Keratinocyte (primary cell): Measurements from ENCODE around the gene IFT122. TPM values are rescaled to one million over a fixed set of nuclear protein-coding genes. Genes with fewer than 3 reads are reported as not detected.

Experiments
- DNase-seq: peaks from one replicate; pipeline ENCODE4 v3.0.0-alpha.2; 2011; ENCODE audit warnings: low read depth, missing footprints, low spot score
- FAIRE-seq: peaks from 2 replicates; lab custom pipeline; 2011; peaks lifted over from hg19 to GRCh38; lab: Jason Lieb, UNC
- H2AFZ ChIP-seq: 2 replicates; pipeline ENCODE4 v1.6.0; 2012; ENCODE audit warnings: low read length, control low read depth, inconsistent platforms; ENCODE audit not compliant: control insufficient read depth
- H3K27ac ChIP-seq: 2 replicates; pipeline ENCODE4 v1.5.1; 2011; ENCODE audit warnings: low read length; ENCODE audit not compliant: control insufficient read depth, insufficient read depth
- H3K27me3 ChIP-seq: 3 replicates; pipeline ENCODE4 v1.6.0; 2011; ENCODE audit warnings: low read length; ENCODE audit not compliant: control insufficient read depth, insufficient read depth; ENCODE audit errors: extremely low read depth
- H3K36me3 ChIP-seq, 2 experiments: 2 replicates in 1 of 2; 3 replicates in 1 of 2; pipeline ENCODE4 v1.5.1; 2011; ENCODE audit warnings: low read length in 2 of 2, mild to moderate bottlenecking in 1 of 2; ENCODE audit not compliant: control insufficient read depth in 2 of 2, insufficient read depth in 2 of 2; ENCODE audit errors: extremely low read depth in 1 of 2
- H3K4me1 ChIP-seq: 3 replicates; pipeline ENCODE4 v1.5.1; 2011; ENCODE audit warnings: low read length; ENCODE audit not compliant: control insufficient read depth, insufficient read depth; ENCODE audit errors: extremely low read depth
- H3K4me2 ChIP-seq: 3 replicates; pipeline ENCODE4 v1.6.0; 2011; ENCODE audit warnings: low read depth, low read length; ENCODE audit not compliant: control insufficient read depth, insufficient read depth; ENCODE audit errors: extremely low read depth
- H3K4me3 ChIP-seq, 3 experiments: fragments of 200-600 bp in 1 of 3; sonication (generic) in 1 of 3; 2 replicates in 2 of 3; 3 replicates in 1 of 3; pipeline ENCODE4 v1.5.1; 2011 to 2016; ENCODE audit warnings: low read length in 3 of 3, mild to moderate bottlenecking in 3 of 3, control low read depth in 2 of 3, inconsistent platforms in 1 of 3, low read depth in 1 of 3, mixed read lengths in 1 of 3, mixed run types in 1 of 3, moderate library complexity in 1 of 3; ENCODE audit not compliant: control insufficient read depth in 2 of 3, insufficient read depth in 2 of 3; ENCODE audit errors: extremely low read depth in 1 of 3
- H3K79me2 ChIP-seq: 2 replicates; pipeline ENCODE4 v1.6.0; 2012; ENCODE audit warnings: low read length; ENCODE audit not compliant: control insufficient read depth, insufficient read depth
- H3K9ac ChIP-seq: 3 replicates; pipeline ENCODE4 v1.6.0; 2011; ENCODE audit warnings: low read length; ENCODE audit not compliant: control insufficient read depth, insufficient read depth; ENCODE audit errors: extremely low read depth
- H3K9me1 ChIP-seq: 3 replicates; pipeline ENCODE4 v1.6.0; 2011; ENCODE audit warnings: low read length; ENCODE audit not compliant: control insufficient read depth, insufficient read depth; ENCODE audit errors: extremely low read depth
- H3K9me3 ChIP-seq: 2 replicates; pipeline ENCODE4 v1.5.1; 2012; ENCODE audit warnings: low read depth, low read length; ENCODE audit not compliant: control insufficient read depth
- H4K20me1 ChIP-seq: 3 replicates; pipeline ENCODE4 v1.6.0; 2011; ENCODE audit warnings: low read length; ENCODE audit not compliant: control insufficient read depth, insufficient read depth; ENCODE audit errors: extremely low read depth
- EZH2 ChIP-seq: IDR thresholded peaks from one replicate; pipeline ENCODE4 v1.6.1; 2012; ENCODE audit warnings: inconsistent platforms, mild to moderate bottlenecking, low read length, moderate library complexity
- dilution Hi-C: fragments of 300-500 bp; cut with MboI; formaldehyde crosslinking; loops from one replicate; pipeline ENCODE4 v1.7.0; 2020; ENCODE audit warnings: low sequenced_read_pairs; ENCODE audit not compliant: extremely low pct_ligation_motif_present
- polyA plus RNA-seq, 5 experiments: library from polyadenylated mRNA; depleted of rRNA in 3 of 5; stranded (reverse) in 3 of 5; stranded (forward) in 1 of 5; unstranded in 1 of 5; fragments of >200 nt; gene quantifications; 1 replicate in 1 of 5; 2 replicates in 3 of 5; 3 replicates in 1 of 5; pipeline versions ENCODE4 v1.2.1 to v1.2.3, GENCODE V29; 2011 to 2012; ENCODE audit warnings: missing spikeins in 2 of 5, low read depth in 1 of 5, low replicate concordance in 1 of 5
- TF ChIP-seq, protein P1 (sequence below), 3 experiments: IDR thresholded peaks in 1 of 3; conservative IDR thresholded peaks in 1 of 3; optimal IDR thresholded peaks in 1 of 3; 2 replicates in 2 of 3; 3 replicates in 1 of 3; pipeline versions ENCODE3 to v1.5.1; 2011; ENCODE audit warnings: low read length in 3 of 3, mild to moderate bottlenecking in 3 of 3, moderate library complexity in 2 of 3, control low read depth in 1 of 3, inconsistent platforms in 1 of 3; ENCODE audit not compliant: insufficient read depth in 2 of 3; ENCODE audit errors: extremely low read depth in 1 of 3

IFT122 gene
- polyA plus RNA-seq, 1 donor (not counting 4 experiments of a cell fraction or from before 2014, with no cell fraction given): 7.1 TPM

DNA sequence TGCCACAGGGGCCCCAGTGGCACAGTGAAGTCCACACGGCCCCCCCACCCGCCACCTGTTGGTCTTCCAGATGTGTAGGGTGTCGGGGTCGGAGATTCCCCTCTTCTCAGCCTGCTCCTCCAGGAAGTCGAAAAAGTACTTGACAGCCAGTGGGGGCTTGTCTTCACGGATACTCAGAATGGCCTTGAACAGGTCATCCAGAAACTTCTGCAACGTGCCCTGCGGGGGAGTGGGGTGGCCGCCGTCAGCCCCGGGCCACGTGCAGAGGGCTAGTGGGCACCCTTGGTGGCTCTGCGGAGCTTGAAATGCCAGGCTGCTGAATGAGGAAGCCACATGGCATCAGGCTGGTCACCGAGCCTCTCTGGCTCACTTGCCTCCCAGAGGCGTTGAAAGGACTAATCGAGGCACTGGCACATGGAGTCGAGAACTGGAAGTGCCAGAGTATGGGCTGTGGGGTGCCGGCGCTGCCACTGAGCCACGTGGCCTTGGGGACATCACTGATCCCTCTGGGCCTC, 119.6 kb downstream of the IFT122 start:
- dilution Hi-C loops: no loop called here
- Histone ChIP-seq H2AFZ (no peak overlapping the region), H3K9me3 (no peaks in the 10 kb centered on the region), H3K4me2 (no peak overlapping the region), H3K4me3 (no peak overlapping the region), H3K27ac (no peak overlapping the region), H3K36me3 (no peaks in the 10 kb centered on the region), H3K79me2 (no peaks in the 10 kb centered on the region), H3K4me1 (no peaks in the 10 kb centered on the region), H3K9me1 (no peaks in the 10 kb centered on the region), H4K20me1 (no peaks in the 10 kb centered on the region), H3K27me3 (peaks cover 3% of the 10 kb centered on the region), H3K9ac (no peak overlapping the region)
- TF ChIP-seq EZH2: no peak
- TF ChIP-seq, protein P1, sequence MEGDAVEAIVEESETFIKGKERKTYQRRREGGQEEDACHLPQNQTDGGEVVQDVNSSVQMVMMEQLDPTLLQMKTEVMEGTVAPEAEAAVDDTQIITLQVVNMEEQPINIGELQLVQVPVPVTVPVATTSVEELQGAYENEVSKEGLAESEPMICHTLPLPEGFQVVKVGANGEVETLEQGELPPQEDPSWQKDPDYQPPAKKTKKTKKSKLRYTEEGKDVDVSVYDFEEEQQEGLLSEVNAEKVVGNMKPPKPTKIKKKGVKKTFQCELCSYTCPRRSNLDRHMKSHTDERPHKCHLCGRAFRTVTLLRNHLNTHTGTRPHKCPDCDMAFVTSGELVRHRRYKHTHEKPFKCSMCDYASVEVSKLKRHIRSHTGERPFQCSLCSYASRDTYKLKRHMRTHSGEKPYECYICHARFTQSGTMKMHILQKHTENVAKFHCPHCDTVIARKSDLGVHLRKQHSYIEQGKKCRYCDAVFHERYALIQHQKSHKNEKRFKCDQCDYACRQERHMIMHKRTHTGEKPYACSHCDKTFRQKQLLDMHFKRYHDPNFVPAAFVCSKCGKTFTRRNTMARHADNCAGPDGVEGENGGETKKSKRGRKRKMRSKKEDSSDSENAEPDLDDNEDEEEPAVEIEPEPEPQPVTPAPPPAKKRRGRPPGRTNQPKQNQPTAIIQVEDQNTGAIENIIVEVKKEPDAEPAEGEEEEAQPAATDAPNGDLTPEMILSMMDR (optimal IDR thresholded peaks at IDR 0.05 in 1 of 3, IDR thresholded peaks at IDR 0.05 in 1 of 3, conservative IDR thresholded peaks at IDR 0.05 in 1 of 3; ENCODE audit: extremely low read depth in 1 of 3, insufficient read depth in 2 of 3, low read length in 3 of 3): no peak
- FAIRE-seq (no peak), DNase-seq (no peak)

DNA sequence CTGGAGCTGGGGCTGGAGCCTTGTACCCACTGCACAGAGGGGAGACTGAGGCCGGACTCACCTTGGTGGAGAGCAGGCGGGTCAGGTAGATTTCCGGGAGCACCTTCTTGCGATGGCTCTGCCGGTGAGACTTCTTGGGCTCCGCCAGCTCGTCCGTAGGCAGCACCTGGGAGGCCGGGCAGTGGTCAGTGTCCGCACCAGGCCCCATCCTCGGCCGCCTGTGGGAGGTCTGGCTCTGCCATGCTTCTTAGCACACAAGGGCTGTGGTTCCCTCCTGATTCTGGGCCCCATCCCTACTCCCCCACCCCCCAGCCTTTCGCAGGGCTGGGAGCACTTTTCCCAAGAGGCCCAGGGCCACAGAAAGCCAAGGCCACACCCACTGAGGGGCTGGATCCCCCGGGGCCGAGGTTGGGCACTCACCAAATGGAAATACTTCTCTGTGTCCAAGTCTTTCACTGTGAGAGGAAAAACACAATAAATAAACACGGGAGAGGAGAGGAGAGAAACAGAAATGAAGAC, 120.3 kb downstream of the IFT122 start:
- H3K4me1 ChIP-seq: no peaks in the 10 kb centered on the region
- no peak overlapping the region for H3K4me3 ChIP-seq
- dilution Hi-C loops: no loop called here
- H3K9me1 ChIP-seq: no peaks in the 10 kb centered on the region
- H3K4me2 ChIP-seq: no peak overlapping the region
- peak overlapping the region; percentile 45 for H2AFZ ChIP-seq
- peaks cover 3% of the 10 kb centered on the region for H3K27me3 ChIP-seq
- FAIRE-seq (no peak), DNase-seq (no peak)
- no peaks in the 10 kb centered on the region for H3K9me3 ChIP-seq
- no peaks in the 10 kb centered on the region for H3K79me2 ChIP-seq
- no peak overlapping the region for H3K9ac ChIP-seq
- TF ChIP-seq, protein P1 (optimal IDR thresholded peaks at IDR 0.05 in 1 of 3, IDR thresholded peaks at IDR 0.05 in 1 of 3, conservative IDR thresholded peaks at IDR 0.05 in 1 of 3; ENCODE audit: extremely low read depth in 1 of 3, insufficient read depth in 2 of 3, low read length in 3 of 3): no peak
- TF ChIP-seq EZH2: no peak
- no peaks in the 10 kb centered on the region for H3K36me3 ChIP-seq
- no peaks in the 10 kb centered on the region for H4K20me1 ChIP-seq
- H3K27ac ChIP-seq: no peak overlapping the region
